ENCODE data around the gene TRAF2.
A peak's percentile ranks its signal among the peaks of the same experiment; 100 is the strongest.

The TRAF2 gene

GRCh38 chr9:136847088-136847825 lies 39.1 kb upstream of the TRAF2 start:
- DNase-seq (ENCODE audit: low read depth) = no peak

DNA sequence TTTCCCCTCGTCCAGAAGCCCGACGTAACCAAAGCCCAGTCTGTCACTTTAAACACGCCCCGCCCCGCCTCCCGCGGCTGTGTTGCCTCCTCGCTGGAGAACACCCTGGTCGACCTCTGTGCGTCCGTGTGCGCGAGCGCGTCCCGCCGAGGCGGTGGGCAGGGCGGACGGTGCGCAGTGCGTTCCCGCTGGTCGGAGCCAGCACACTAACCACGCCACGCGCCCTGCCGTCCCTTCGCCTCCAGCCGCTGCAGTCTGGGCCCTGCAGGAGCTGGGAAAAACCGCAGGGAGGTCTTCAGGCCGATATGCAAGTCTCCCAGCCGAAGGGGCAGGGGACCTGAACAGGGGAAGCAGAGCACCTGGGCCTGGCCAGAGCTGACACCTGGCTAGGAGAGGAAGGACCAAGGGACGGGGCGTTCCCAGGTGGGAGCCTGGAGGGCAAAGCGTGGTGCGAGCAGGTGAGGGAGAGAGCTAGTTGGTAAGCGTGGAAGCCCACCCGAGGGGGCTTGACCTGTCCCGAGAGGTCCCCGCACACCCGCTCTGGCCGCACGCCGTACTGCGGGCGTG lies 38.4 kb upstream of the TRAF2 start:
- peak; percentile 84 for DNase-seq (ENCODE audit: low read depth)

- peak; percentile 39 for DNase-seq (ENCODE audit: low read depth)
Observed at GRCh38 chr9:136848393-136849037, 37.8 kb upstream of the TRAF2 start.

GRCh38 chr9:136849038-136849959 lies 37.0 kb upstream of the TRAF2 start, which contains the start of gene PHPT1:
Gene PHPT1 (plus strand): TSS chr9:136849409. CDS start chr9:136849431, 22 bp downstream.
- DNase-seq (ENCODE audit: low read depth) = peak; percentile 95

- DNase-seq (ENCODE audit: low read depth) = no peak
Observed at GRCh38 chr9:136849960-136850865, 36.1 kb upstream of the TRAF2 start.

GRCh38 chr9:136850866-136851775 lies 35.2 kb upstream of the TRAF2 start:
- no peak for DNase-seq (ENCODE audit: low read depth)

- no peak for DNase-seq (ENCODE audit: low read depth)
Observed at GRCh38 chr9:136851941-136852663, 34.2 kb upstream of the TRAF2 start, which contains the start of gene MAMDC4. Gene MAMDC4 (plus strand): TSS chr9:136852346. CDS start chr9:136852417, 71 bp downstream.

DNA sequence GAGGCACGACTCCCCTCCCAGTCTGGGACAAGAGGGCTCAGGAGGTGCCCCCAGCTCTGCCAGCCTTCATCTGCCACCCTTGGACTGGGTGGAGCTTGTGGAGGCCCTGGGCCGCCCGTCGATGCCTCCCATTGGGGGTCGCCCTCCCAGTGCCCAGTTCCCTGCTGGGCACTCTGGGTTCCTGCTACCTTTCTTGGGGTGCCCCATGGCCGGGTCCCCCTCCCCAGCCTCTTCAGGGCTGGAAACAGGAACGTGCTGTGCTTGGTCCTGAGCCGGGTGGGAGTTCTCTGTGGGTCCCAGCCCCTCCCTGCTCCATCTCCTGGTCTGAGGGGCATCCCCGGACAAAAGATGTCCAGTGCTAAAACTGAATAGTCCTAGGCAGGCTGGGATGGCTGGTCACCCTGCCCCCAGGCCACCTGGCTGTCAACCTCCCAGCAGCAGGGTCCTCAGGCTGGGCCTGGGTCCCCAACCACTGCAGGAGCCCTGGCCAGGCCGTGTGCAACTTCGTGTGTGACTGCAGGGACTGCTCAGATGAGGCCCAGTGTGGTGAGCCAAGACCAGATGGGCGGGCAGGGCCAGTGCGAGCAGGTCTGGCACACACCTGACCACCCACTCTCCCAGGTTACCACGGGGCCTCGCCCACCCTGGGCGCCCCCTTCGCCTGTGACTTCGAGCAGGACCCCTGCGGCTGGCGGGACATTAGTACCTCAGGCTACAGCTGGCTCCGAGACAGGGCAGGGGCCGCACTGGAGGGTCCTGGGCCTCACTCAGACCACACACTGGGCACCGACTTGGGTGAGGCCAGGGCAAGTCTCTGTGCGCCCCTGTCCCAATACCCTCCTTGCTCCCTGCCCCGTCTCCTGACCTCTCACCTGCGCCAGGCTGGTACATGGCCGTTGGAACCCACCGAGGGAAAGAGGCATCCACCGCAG lies 33.4 kb upstream of the TRAF2 start:
- DNase-seq (ENCODE audit: low read depth) = no peak

GRCh38 chr9:136853596-136854112 lies 32.7 kb upstream of the TRAF2 start:
- no peak for DNase-seq (ENCODE audit: low read depth)

DNA sequence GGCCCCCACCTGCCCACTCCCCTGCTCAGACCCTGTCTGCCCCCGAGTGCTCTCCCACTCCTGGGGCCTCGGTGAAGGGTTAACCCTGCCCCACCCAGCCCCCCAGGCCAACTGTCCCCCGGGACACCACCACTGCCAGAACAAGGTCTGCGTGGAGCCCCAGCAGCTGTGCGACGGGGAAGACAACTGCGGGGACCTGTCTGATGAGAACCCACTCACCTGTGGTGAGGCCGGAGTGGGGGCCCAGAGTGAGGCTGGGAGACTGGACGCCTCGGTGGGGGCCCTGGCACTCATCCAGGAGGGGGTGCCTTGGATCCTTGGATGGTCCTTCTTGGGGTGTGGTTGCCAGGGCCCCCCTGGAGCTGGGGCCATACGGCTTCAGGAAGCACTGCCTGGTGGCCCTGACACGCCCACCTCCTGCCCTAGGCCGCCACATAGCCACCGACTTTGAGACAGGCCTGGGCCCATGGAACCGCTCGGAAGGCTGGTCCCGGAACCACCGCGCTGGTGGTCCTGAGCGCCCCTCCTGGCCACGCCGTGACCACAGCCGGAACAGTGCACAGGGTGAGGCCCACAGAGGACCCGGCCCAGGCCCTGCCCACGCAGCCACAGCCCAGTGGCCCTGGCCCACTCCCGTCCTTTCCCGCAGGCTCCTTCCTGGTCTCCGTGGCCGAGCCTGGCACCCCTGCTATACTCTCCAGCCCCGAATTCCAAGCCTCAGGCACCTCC lies 32.0 kb upstream of the TRAF2 start:
- no peak for DNase-seq (ENCODE audit: low read depth)

GRCh38 chr9:136854842-136855460 lies 31.4 kb upstream of the TRAF2 start:
- no peak for DNase-seq (ENCODE audit: low read depth)

- DNase-seq (ENCODE audit: low read depth) = no peak
Observed at GRCh38 chr9:136855461-136856078, 30.7 kb upstream of the TRAF2 start.

- DNase-seq (ENCODE audit: low read depth) = no peak
Observed at GRCh38 chr9:136856079-136856476, 30.2 kb upstream of the TRAF2 start.

DNA sequence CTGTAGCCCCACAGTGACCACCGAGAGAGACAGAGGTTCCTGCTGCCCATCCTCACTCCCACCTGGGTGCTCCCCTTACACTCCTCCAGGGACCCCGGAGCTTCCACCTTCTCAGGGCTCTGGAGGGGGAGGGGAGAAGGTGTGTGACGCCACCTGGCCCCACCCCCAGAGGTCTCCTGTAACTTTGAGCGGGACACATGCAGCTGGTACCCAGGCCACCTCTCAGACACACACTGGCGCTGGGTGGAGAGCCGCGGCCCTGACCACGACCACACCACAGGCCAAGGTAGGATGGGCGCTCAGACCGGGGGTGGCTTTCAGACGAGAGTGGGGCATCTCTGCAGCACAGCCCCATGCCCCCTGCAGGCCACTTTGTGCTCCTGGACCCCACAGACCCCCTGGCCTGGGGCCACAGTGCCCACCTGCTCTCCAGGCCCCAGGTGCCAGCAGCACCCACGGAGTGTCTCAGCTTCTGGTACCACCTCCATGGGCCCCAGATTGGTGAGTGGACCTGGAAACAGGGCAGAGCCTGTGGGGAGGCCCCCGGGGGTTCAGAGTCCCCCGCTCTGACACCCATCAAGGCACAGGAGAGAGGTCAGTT lies 29.7 kb upstream of the TRAF2 start:
- DNase-seq (ENCODE audit: low read depth) = no peak

DNA sequence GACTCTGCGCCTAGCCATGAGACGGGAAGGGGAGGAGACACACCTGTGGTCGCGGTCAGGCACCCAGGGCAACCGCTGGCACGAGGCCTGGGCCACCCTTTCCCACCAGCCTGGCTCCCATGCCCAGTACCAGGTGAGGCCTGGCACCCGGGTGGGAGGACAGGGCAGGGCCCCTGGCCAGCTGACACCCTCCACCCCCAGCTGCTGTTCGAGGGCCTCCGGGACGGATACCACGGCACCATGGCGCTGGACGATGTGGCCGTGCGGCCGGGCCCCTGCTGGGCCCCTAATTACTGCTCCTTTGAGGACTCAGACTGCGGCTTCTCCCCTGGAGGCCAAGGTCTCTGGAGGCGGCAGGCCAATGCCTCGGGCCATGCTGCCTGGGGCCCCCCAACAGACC lies 29.1 kb upstream of the TRAF2 start:
- DNase-seq (ENCODE audit: low read depth) = no peak

Data from activated T-cell treated with anti-CD3 and anti-CD28 coated beads for 48 hours (primary cell).